SU-DHL-6 (cell line): ENCODE measurements around the gene CR1.
"Not testable (repeated sequence)": the region's sequence is repeated elsewhere in the genome, so short reads cannot be mapped to it uniquely, and the experiment has no call there.

Experiments used
- EZH2phosphoT487 ChIP-seq: fragments of 200-600 bp; sonication (generic), shearing (Covaris generic); conservative IDR thresholded peaks from 2 replicates; pipeline ENCODE4 v1.6.1; 2018; ENCODE audit warnings: mild to moderate bottlenecking, antibody characterized with exemption, low read length, moderate library complexity, mixed read lengths
- TF ChIP-seq, protein P1 (sequence below): fragments of 200-600 bp; sonication (generic); IDR thresholded peaks from one replicate; pipeline ENCODE4 v1.5.1; 2017; ENCODE audit warnings: antibody characterized with exemption, mild to moderate bottlenecking, low read length, moderate library complexity; ENCODE audit not compliant: insufficient read depth, poor library complexity, severe bottlenecking

DNA sequence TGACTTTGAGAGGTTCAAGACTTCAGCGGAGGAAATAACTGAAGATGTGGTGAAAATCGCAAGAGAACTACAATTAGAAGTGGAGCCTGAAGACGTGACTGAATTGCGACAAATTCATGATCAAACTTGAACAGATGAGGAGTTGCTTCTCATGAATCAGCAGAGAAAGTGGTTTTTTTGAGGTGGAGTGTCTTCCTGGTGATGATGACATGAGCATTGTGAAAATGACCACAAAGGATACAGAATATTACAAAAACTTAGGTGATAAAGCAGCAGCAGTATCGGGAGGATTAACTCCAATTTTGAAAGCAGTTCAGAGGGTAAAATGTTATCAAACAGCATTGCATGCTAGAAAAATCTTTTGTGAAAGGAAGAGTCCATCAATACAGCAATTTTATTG, 76.0 kb downstream of the CR1 start:
- TF ChIP-seq, protein P1, sequence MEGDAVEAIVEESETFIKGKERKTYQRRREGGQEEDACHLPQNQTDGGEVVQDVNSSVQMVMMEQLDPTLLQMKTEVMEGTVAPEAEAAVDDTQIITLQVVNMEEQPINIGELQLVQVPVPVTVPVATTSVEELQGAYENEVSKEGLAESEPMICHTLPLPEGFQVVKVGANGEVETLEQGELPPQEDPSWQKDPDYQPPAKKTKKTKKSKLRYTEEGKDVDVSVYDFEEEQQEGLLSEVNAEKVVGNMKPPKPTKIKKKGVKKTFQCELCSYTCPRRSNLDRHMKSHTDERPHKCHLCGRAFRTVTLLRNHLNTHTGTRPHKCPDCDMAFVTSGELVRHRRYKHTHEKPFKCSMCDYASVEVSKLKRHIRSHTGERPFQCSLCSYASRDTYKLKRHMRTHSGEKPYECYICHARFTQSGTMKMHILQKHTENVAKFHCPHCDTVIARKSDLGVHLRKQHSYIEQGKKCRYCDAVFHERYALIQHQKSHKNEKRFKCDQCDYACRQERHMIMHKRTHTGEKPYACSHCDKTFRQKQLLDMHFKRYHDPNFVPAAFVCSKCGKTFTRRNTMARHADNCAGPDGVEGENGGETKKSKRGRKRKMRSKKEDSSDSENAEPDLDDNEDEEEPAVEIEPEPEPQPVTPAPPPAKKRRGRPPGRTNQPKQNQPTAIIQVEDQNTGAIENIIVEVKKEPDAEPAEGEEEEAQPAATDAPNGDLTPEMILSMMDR = not testable (repeated sequence)
- not testable (repeated sequence) for TF ChIP-seq EZH2phosphoT487
